Activated T-helper 1 cell treated with anti-CD3 and anti-CD28 coated beads, Interleukin-2, amount 50 U/mL, for 16 hours (primary cell): Measurements from ENCODE around the gene MXD4.

Experiments used
- DNase-seq, 2 donors: peaks; one replicate each; pipeline ENCODE4 v3.0.0-alpha.2; 2020; ENCODE audit warnings: low read depth in 1 of 2, low spot score in 1 of 2

Gene MXD4

GRCh38 chr4:2251795-2252529 lies 9.9 kb downstream of the MXD4 start:
- peak in 1 of 2 donors; percentile 2 for DNase-seq

- peak in 1 of 2 donors; percentile 3 for DNase-seq
Measured at GRCh38 chr4:2251073-2251794, 10.7 kb downstream of the MXD4 start.

- DNase-seq = no peak
Measured at GRCh38 chr4:2250357-2251072, 11.4 kb downstream of the MXD4 start.

- DNase-seq = peak in 1 of 2 donors; percentile 0
Measured at GRCh38 chr4:2249526-2250356, 12.2 kb downstream of the MXD4 start.

- no peak for DNase-seq
Measured at GRCh38 chr4:2248821-2249261, 13.1 kb downstream of the MXD4 start.

- no peak for DNase-seq
Measured at GRCh38 chr4:2248044-2248780, 13.7 kb downstream of the MXD4 start.

- no peak for DNase-seq
Measured at GRCh38 chr4:2247128-2248043, 14.5 kb downstream of the MXD4 start.

GRCh38 chr4:2246384-2247127 lies 15.4 kb downstream of the MXD4 start:
- DNase-seq = peak in 1 of 2 donors; percentile 3

- DNase-seq = no peak
Measured at GRCh38 chr4:2245787-2246275, 16.1 kb downstream of the MXD4 start.

GRCh38 chr4:2245057-2245786 lies 16.7 kb downstream of the MXD4 start:
- DNase-seq = no peak

- DNase-seq = no peak
Measured at GRCh38 chr4:2243681-2244380, 18.1 kb downstream of the MXD4 start.

GRCh38 chr4:2241410-2242353 lies 20.2 kb downstream of the MXD4 start, which contains the start of the genes HAUS3 and POLN:
Gene HAUS3 (minus strand): TSS chr4:2242121. CDS start chr4:2240946, 1,175 bp downstream.
Gene POLN (minus strand): TSS chr4:2242121. CDS start chr4:2229231, 12,890 bp downstream.
- DNase-seq = peak; percentile 98 to 99

GRCh38 chr4:2241003-2241402 lies 20.9 kb downstream of the MXD4 start:
- no peak for DNase-seq

GRCh38 chr4:2236944-2237666 lies 24.8 kb downstream of the MXD4 start:
- no peak for DNase-seq

GRCh38 chr4:2231082-2231481 lies 30.8 kb downstream of the MXD4 start:
- DNase-seq = no peak
